T-helper 1 cell (primary cell): ENCODE data around the gene HMCN1.
"Not testable (repeated sequence)": the region's sequence is repeated elsewhere in the genome, so short reads cannot be mapped to it uniquely, and the experiment has no call there.

ENCODE experiments used
- DNase-seq, 5 donors: peaks; one replicate each; pipeline ENCODE4 v3.0.0-alpha.2; 2012 to 2020

The HMCN1 gene

DNA sequence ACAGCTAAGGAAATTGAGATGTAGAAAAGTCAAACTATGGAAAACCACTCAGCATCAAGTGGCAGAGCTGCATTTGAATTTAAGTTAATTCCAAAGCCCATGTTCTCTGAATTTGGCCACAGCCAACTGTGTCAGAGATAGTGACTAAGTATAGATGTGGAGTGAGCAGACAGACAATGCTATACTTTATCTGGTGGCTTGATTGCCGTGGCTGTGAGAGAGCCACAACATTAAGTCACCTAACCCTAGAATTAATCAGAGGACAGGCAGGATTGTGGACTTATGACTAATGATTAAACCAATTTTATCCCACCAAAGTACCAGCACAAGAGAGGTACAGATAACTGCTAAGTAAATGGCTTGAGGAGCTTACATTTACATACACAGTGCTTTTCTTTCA is 431.1 kb downstream of the HMCN1 start:
- no peak for DNase-seq

DNA sequence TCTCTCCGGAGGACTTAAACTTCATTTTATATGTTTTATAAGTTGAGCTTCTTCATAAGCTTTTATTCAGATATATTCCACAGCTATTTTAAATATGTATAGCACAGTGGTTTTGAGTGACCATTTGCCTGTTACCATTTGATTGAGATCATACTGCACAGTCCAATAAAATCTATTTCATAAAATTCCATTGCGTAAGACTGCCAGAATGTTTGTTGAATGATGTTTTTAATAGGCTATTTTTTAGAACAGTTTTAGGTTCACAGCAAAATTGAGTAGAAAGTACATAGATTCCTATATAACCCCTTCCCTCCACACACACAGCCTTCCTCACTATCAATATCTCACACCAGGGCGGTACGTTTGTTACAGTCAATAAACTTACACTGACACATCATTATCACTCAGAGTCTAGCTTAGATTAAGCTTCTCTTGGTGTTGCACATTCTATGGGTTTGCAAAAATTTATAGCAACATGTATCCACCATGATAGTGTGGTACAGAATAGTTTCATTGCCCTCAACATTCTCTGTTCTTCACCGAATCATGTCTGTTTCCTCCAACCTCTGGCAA is 433.0 kb downstream of the HMCN1 start:
- no peak for DNase-seq

DNA sequence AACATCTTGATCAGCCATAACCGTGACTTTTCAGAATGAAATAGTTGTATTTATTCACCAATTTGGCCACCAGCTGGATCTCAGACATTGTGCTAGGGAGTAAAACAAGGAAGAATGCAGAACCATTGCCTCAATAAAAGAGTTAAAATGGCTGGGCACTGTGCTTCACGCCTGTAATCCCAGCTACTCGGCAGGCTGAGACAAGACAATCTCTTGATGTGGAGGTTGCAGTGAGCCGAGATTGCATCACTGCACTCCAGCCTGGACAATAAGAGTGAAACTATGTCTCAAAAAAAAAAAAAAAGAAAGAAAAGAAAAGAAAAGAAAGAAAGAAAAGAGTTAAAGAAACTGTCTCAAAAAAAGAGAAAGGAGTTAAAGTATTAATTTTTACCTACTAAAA is 441.4 kb downstream of the HMCN1 start:
- DNase-seq = no peak

DNA sequence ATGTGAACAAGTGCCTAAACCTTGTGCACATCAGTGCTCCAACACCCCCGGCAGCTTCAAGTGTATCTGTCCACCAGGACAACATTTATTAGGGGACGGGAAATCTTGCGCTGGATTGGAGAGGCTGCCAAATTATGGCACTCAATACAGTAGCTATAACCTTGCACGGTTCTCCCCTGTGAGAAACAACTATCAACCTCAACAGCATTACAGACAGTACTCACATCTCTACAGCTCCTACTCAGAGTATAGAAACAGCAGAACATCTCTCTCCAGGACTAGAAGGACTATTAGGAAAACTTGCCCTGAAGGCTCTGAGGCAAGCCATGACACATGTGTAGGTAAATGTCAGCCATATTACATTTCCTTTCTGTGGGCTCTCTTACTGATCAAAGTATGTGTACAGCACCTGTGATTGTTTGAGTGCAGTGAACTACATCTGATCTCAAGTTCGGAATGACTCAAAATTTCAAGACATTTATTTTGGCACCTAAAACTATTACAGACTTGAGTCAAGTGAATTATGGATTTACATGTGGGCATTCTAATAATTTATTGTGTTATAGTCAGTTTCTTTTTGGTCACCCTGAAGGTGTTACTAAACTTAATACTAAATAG is 444.3 kb downstream of the HMCN1 start:
- no peak for DNase-seq

DNA sequence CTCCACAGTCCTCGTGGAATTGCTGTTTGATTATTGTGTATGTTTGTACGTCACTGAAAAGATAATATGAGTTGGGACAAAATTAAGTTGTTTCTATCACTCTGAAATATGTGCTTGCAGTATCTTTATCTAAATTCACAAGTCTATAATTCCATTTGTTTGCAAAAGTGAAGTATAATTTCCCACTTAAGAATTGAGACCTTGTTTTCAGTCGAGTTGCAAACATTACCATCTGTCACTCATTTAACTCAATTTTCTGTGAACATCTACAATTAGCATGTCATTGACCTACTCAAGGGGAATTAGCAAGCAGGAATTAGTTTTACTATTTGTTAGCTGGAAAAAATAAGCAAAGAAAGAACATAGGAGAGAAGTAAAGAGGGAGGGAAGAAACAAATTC is 445.0 kb downstream of the HMCN1 start:
- DNase-seq = no peak

DNA sequence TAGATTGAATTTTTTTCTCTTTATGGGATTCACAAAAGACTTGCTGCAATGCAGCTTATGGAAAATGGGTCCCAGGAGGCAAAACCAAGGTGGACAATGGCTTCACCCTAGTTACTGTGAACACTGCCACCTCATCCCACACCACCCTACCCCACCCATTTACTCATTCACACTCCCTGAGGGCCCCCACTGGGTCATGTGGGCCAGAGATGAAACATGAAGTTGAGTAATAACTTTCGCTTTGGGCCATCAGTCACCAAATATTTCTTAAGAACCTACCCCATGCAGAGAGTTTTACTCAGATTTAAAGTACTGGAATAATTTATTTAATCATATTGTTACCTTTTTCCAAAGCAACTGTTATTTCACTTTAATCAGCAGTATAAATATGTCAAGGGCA is 449.0 kb downstream of the HMCN1 start:
- DNase-seq = no peak

DNA sequence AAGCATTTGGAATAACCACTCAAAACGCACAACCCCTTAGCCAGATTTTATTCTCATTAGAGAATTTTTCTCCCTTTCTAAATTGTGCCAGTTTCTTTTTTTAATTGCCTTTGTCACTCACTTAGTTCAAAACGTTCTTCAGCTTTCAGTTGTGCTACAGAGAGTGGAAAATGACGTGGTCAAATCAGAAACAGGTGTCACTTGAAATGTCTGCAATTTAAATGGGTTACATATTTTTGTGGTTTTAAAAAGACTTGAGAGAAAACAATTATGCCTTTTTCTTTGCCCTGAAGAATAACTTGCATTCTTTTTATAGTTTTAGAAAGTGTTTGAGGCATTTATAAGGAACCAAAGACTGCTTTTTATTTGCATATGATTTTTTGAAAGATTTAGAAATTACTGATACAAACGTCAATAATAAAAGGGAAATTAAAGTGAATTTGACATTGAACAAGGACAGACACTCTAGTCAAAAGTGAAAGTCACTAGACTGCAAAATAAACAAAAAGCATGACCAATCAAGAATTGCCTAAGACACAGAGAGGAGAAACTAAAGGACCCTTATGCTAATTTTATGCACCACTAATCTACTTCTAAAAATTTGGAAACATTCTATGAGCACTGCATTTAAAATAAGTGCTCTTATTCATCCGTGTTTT is 449.9 kb downstream of the HMCN1 start:
- DNase-seq = no peak

DNA sequence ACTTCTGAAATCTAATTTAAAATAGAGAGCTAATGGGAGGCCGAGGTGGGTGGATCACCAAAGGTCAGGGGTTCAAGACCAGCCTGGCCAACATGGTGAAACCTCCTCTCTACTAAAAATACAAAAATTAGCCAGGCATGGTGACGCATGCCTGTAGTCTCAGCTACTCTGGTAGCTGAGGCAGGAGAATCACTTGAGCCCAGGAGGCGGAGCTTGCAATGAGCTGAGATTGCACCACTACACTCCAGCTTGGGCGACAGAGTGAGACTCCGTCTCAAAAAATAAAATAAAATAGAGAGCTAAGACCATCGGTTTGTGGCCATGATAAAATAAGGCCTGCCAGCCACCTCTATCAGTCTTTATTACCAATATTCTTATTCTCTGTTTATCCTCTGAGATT is 452.1 kb downstream of the HMCN1 start:
- DNase-seq = not testable (repeated sequence)

DNA sequence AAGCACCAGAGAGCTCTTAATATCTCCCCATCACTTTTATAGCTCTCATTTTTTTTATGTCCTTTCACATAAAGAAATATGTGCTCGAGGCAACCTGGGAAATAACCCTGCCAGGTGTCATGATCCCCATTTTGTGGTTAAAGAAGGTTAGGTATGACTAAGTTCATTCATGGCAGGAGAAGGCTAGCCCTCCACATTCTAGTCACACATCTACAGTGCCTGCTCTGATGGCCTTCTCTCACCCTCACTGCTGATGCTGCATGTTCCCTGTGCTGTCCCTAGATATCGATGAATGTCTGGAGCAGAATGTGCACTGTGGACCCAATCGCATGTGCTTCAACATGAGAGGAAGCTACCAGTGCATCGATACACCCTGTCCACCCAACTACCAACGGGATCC is 453.4 kb downstream of the HMCN1 start:
- no peak for DNase-seq

DNA sequence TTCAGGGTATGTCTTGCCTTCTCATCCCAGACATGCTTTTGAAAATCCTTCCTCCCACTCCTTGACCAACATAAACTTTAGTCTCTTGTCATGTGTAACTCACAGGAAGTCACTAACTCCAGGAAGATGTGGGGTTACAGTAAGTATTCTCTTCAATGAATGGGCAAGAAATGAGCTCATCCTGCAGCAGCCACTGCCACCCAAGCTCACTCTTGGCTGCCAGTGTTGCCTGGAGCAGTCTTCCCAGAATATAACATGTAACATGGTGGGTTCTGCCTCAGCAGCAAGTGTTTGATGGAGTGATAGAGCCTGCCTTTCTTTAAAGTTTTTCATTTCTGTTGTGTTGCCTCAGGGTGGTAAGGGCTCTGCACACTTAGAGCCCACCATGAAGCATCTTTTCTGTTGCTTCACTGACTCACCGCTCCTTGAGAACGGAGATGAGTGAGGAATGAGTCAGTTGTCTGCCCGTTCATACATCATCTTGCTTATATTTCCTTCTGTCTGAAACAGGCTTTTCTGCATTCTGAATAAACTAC is 453.9 kb downstream of the HMCN1 start:
- DNase-seq = no peak

DNA sequence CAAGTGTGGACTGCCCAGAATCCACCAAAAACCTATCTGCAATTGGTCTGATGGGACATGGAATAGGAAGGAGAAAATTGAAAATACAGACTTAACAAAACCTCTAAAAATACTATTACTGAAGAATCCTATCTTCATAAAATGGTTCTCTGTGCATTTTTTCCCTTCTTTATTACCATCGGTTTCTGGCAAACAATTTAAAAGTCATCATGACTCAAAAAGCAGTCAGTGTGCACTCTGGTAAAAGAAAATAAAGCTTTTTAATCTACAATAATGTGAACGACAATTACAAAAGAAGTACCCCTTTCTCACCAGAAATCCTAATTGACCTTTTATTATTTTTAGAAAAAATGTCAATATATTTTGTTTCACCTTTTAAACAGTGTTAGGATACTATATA is 454.5 kb downstream of the HMCN1 start:
- no peak for DNase-seq

DNA sequence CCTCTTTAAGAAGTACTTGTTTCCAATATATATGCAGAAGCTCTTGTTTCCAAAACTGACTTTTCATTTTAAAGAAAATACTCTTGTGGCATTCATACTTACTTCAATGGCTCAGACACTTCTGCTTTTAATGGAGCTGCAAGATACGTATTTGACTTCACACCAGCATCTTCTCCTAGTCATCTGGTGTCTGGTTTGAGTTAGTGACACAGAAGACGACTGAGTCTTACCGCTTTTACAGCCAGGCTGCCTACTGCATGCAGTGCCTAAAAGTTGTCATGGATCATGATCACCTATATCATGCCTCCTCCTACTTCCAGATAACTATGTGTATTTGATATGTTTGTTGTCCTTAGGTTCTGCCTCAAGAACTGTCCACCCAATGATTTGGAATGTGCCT is 455.0 kb downstream of the HMCN1 start:
- no peak for DNase-seq

DNA sequence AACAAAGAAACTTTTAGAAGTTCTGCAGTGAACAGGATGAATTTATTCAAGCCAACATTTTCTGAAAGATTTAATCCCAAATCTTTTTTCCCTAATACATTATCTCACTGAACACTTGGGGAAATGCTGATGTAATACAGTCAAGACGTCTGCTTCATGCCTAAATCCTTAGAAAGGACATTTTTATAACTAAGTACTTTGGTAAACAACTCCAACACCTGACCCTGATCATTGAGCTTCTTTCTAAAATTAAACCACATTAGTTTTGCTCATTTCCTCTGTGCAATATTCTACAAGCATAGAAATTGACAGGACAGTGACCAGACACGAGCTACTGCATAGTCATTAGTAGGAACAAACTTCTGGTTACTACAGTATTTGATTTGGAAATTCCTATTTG is 457.3 kb downstream of the HMCN1 start:
- no peak for DNase-seq

DNA sequence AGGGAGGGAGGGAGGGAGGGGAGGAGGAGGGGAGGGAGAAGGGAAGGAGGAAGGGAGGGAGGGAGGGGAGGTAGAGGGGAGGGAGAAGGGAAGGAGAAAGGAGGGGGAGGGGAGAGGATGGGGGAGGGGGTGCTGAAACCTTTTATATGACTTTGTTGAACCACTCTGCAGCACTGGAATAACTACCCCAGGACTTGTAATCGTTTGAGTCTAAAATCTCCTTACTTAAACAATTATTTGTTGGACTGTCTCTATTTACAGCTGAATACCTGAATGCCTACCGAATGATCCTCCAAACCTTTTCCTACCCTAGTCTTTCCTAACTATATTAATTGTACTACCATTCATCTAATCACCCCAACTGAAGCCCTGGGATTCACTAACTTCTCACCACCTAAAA is 459.0 kb downstream of the HMCN1 start:
- DNase-seq = no peak

DNA sequence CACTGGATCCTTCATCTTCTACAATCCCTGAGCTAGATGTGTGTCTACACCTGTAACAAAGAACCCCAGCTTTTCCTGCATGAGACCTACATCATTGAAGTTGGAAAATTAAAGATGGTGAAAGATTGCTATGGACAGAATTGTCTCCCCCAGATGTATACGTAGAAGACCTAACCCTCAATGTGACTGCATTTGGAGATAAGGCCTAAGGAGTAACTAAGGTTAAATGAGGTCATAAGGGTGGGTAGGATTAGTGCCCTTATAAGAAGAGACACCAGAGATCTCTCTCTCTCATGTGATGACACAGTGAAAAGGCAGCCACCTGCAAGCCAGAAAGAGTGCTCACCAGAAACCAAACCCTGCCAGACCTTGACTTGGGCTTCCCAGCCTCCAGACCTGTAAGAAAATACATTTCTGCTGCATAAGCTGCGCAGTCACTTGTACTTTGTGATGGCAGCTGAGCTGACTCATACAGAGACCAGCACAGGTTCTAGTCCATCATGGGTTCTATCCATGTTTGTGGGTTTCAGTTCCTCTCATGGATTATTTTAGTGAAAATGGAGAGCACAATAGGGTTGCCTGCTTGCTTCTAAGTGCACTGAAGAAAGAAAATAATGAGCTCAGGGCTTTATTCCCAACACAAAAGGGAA is 460.0 kb downstream of the HMCN1 start:
- no peak for DNase-seq

DNA sequence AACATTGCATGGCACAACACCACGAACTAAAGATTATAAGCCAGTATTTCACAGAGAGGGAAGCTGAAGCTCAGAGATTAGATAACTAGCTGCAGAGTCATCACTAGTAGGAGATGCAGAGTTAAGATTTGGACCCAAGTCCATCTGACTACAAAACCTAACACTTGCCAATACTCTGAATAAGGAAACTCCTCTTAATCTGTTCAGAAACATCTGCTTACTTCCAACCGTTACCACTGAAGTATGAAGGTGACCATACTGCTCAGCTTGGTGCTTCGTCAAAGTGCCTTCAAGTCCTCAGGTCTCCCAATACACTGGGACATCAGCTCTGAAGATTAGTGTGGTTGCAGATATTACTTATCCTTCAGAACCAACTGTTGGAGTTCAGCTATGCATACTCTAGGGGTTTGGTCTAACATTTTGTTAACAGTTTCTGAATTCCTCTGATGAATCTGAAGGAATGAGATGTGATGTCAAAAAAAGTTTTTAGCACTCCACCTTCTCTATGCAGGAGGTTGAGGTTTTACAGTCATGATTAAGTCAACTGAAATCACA is 461.3 kb downstream of the HMCN1 start:
- DNase-seq = no peak

DNA sequence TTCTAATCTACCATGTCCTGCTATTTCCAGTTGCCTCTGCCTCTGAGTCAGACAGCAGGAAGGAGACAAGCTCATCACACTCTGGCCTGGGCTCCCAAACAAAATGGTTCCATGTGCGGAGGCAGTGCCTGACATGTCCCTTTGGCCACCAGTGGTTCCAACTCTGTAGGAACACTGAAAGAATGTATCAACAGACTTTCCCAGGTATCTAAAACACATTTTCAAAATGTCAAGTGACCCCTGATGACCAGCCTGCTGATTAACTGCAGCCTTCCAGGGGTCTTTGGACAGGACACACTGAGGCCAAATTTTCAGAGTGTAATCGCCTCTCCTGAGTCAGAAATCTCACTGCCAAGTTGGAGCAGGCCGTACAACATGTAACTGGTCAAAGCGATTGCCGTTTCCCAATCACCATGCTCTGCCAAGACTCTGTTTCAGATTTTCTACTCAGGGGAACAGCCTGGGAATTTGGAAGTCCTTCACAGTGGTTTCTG is 468.1 kb downstream of the HMCN1 start:
- no peak for DNase-seq

DNA sequence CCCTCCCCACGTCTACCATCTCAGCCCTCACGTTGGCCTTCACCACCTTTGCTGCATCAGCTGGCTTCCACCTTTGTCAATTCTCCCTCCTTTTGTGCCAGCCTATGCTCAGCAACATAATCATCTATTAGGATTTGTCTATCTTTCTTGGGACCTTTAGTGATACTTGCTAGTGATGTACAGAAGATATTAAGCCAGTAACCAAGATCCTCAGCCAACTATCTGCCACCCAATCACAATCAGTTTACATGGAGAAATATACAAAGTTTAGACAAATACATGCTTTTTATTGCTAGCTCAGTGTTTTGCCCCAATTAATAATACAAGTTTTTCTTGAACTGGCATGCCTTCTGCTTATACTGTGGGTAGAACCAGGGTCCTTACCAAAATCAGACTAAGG is 468.6 kb downstream of the HMCN1 start:
- no peak for DNase-seq

DNA sequence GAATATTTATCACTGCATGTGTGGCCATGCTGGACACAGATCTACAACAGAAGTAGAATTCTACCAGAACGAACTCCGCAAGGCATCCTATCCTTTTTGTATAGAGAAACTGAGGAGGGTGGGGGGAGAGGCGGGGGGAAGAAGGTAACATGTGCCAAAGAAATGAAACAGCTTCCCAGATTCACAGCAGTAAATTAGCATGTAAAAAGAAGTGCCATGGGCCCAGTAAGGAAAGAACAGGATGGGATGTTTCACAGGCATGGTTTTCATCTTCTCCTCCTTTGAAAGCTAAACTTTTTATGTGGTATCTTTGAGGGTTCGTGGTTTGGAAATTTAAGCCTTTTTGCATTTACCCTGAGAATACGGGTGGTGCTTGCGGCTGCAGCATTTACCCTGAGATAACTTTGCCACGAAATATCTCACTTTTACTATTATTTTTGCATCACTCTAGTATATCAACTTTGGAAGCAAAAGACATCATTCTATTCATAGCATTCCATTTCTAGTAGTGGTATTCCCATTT is 471.9 kb downstream of the HMCN1 start:
- no peak for DNase-seq

DNA sequence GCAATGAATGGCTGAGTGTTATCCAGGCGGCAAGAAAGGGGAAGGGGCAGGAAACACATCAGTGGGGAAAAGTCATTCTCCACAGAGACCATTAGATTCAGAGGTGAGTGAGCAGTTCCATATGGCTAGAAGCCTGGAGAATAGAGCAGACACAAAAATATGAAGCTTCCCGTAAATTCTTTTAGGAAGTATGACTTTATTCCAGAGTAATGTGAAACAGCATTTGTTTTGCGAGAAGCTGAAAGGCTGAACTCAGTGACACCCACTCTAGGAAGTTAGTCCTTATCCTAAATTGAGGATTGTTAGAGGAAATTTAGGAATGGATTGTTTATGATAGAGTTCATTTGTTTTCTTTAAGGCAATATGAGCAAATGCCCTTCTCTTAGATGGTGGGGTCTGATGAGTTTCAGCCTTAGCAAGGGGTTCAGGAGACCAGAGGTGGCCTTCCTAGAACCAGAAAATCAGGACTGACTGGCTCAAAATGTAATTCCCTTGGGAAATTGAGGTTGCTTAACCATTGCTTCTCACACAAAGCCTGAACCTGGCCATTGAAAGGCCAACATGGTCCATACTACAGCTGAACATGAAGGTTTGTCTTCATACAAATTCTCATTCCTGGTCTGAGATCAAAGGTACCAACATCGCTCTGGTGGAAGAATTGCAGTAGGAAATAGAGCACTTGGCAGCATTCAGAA is 473.3 kb downstream of the HMCN1 start:
- DNase-seq = no peak

DNA sequence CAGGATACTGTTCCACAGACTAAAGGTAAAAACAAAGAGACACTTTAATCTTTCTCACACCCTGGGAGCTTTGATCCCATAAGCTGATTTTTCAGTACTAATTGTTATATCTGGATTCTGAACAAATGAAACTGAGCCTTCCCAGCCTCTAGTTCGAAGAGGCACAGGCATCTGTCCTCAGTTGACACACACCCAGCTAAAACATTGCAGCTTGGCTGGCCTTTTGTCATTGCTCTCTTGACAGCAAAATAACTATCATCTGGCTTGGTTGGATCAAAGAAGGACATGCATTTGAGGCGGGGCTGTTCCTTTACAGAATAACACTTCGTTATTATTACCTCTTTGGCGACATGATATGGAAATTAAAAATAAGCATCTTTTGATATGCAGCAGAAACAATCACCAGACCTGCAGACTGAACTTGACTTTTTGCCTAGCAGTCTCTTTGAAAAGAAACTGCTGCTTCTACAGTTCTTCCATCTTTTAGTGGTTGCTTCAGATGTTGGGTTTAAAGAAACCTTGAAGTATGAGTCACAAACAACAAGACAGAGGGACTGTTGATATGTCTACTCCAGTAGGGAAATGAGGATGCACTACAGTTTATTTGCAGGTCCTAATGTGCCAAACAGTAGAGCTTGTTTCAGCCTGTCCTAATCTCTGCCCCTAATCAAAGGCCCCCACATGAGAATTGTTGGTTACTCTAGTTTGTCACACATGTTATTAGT is 474.4 kb downstream of the HMCN1 start:
- no peak for DNase-seq

DNA sequence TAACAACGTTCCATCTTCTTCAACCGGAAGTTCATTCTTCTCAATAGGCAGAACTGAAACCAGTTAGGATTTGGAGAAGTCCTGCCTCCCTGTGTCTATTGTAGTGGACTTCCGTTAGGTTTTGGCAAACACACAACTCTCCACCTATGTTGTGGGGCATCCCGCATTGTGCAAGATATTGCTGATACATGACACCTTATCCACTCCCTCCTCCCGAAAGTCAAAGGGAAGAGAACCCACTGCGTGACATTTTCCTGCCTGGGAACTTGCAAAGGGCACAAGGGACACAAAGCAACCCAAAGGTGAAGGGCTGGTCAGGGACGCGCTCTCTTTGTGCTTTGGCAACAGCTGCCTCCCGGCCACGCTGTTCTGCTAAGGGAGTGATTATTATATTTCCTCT is 476.1 kb downstream of the HMCN1 start:
- DNase-seq = no peak
